T-helper 1 cell treated with Interleukin-12 subunit alpha and Interleukin-12 subunit beta and Interleukin-4 antibody, amounts not matched to agents 30 ng/mL and 1 ng/mL, for 36 hours (primary cell): ENCODE measurements around the gene STK11IP. TPM values are rescaled to one million over a fixed set of nuclear protein-coding genes. Genes with fewer than 3 reads are reported as not detected.
"Not testable (repeated sequence)": the region's sequence is repeated elsewhere in the genome, so short reads cannot be mapped to it uniquely, and the experiment has no call there.

Experiments
- intact Hi-C: fragments of 100-400 bp; cut with micrococcal nuclease; formaldehyde crosslinking; loops from one replicate; pipeline ENCODE4 v1.15.1; 2024
- total RNA-seq: library from RNA; stranded (reverse); gene quantifications from 2 replicates; pipeline ENCODE4 v1.2.3, GENCODE V29; 2022

The STK11IP gene
- total RNA-seq, 1 donor from 2014 or later = 38.7 TPM

DNA sequence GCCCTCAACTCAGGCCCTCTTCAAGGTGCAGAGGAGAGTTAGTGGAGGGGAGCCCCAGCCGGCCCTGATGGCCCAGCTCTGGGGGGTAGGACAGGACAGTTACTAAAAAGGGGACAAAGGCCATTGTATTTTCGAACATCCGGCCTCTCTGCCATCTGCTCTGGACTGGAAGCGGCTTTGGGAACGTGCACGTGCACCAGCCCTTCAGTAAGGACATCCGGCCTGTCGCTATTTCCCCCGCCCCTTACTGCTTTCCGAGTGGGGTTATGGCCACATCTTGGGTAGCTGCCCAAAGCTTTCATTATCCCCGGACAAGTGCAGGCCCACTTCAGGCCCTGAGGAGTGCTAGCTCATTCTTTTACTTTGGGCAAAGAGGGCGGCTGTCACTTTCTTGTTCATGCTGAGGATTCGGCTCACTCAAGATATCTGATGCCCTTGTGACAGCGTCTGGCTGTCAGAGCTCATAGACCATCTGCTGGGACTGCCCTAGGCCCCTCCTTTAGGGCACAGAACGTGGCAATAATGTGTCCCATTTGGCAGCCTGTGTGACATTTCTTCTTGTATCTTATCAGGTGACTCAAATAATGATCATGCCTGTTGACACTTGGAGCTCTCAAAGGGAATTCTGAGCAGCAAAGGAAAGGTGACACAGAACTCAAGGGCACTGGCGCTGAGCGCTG is 47.3 kb downstream of the STK11IP start:
- intact Hi-C loops = loop anchor here (5.0 kb wide), 2 partner anchors 168 to 1927 kb away; partner anchors contain the start of gene EPHA4

DNA sequence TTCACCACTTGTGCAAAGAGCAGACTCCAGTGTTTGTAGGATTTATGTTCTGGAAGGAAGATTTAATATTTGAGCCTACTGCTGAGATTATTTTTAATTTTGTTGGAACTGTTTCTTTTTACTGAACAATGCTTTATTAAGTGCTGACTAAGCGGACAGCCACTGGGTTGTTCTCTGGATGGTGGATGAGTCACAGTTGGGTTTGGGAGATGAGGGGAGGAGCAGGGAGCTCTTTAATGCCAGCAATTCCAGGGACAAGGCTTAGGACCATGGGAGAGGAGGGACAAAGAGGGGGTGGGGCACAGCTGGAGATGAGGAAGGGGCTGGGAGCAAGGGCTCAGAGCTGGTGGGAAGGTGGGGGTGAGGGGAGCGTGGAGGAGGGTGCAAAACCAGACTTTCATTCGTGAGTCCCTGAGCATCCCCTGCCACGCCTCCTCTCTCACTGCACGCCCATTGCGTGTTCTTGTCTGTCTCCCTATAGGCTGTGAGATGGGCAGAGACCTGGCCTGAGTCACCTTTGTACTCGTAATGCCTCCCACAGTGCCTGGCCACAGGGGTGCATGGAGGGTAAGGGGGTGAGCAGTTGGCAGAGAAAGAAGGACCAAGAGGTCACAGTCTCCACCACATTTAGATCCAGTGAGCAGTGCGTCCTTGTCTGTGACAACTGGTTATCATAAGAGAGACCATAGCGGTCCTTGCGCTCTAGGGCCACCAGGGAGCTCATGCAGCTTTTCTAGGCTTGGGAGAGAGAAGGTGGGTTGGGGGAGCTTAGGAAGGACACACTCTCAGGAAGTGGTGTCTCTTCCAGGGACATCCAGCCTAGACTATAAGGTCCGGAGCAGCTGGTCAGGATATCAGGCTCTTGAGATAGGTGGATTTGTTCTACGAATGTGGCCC is 48.2 kb downstream of the STK11IP start:
- intact Hi-C loops = no loop called here

DNA sequence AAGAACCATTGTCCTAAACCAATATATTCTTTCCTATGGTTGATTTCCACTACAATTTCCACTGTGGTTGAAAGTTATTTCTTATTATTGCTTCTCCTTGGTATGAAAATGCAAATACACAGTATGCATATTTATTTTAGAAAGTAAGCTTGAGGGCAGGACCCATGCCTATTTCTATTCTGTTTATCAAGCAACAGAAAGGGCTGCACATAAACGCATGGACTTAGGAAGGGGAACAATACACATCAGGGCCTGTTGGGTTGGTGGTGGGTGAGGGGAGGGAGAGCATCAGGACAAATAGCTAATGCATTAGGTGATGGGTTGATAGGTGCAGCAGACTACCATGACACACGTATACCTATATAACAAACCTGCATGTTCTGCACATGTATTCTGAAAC is 50.5 kb downstream of the STK11IP start:
- intact Hi-C loops = no loop called here

- intact Hi-C loops = no loop called here
Observed at GRCh38 chr2:219648963-219649362, 51.3 kb downstream of the STK11IP start.

DNA sequence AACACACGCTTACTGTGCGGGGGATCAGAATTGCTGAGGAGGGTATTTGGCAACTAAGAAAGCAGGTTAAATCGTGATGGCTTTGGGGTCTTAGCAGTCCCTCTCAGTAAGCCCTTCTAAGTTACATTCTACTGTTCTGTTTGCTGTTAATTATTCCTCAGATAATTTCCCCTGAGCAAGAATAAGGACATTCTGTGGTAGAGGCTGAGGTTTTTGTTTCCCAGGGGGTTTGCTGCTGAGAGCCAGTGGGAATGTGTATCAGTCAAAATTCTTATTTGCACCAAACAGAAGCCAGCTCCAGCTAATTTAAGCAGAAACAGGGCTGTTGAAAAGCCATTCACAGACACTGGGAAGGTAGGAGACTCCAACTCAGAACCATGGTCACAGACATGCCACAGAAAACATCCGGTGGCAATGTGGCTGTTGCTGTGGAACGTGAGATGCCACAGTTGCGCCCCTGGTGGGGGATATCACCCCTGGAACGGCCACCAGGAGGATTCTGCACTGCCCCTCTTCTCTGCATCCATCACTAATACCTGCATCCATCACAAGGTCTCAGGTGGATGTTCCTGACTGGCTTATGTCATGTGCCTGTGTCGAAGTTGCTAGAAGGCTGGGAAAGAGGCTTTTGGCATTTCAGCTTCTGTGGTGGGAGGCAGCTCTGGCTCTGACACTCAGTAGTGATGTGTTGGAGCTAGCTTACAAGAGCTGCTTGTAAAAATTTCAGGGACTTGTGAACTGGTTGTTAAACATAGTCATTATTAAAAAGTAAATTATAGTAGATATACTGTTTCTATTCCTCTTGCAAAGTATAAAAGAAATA is 53.0 kb downstream of the STK11IP start:
- intact Hi-C loops = no loop called here

- intact Hi-C loops = not testable (repeated sequence)
Observed at GRCh38 chr2:219651656-219652055, 54.0 kb downstream of the STK11IP start.

DNA sequence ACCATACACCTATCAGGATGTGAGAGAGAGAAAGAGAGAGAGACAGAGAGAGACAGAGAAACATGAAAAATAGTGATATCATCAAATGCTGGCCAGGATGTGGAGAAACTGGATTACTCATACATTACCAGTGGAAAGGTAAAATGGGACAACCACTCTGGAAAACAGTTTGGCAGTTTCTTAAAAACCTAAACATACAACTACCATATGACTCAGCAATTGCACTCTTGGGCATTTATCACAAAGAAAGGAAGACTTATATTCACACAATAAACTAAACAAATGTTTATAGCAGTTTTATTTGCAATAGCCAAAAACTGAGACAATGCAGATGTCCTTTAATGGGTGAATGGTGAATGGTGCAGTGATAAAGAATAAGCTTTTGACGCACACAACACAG is 58.9 kb downstream of the STK11IP start:
- intact Hi-C loops = no loop called here

- intact Hi-C loops = no loop called here
Observed at GRCh38 chr2:219658196-219658846, 60.7 kb downstream of the STK11IP start.

DNA sequence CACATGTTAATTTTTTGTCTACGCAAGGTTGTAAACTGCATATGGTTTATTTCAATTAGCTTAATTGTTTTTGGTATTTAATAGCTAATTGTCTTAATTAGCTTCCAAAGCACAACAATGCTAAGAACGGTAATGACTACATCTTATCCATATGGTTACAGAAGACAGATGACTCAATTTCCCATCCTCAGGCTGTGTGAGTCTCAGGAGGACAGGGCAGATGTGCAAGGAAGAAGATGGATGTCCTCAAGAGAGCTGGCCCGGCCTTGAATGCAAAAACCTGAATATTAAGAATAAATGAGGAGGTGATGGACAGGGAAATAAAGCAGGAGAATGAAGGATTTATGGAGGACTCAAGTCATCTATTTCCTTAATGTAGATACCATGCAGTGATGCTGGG is 61.2 kb downstream of the STK11IP start:
- intact Hi-C loops = no loop called here

- intact Hi-C loops = no loop called here
Observed at GRCh38 chr2:219661197-219661954, 63.7 kb downstream of the STK11IP start.

GRCh38 chr2:219661955-219662395 is 64.3 kb downstream of the STK11IP start:
- intact Hi-C loops = no loop called here

- intact Hi-C loops = no loop called here
Observed at GRCh38 chr2:219662566-219662965, 64.9 kb downstream of the STK11IP start.

- intact Hi-C loops = no loop called here
Observed at GRCh38 chr2:219663116-219663762, 65.6 kb downstream of the STK11IP start.

- intact Hi-C loops = no loop called here
Observed at GRCh38 chr2:219664041-219664440, 66.4 kb downstream of the STK11IP start.

GRCh38 chr2:219664944-219665343 is 67.3 kb downstream of the STK11IP start:
- intact Hi-C loops = no loop called here

DNA sequence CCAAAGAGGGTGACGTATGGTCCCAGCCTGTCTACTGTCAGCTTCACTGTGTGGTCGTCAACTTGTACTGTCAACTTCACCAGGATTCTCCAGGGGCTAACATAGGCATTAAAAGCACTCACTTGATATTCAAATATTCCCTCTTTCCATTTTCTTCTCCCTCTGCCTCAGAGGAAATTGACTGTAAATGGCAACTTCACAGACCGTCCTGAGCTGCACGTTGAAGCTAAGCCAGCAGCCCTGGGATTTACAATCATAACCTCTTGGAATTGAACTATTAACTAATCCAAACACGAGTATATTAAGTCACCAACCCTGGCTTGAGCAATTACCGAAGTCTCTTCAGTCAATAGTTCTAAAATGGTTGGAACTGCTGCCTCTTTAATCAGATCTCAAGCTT is 68.3 kb downstream of the STK11IP start:
- intact Hi-C loops = no loop called here
